MCF 10A (cell line): Measurements from ENCODE around the gene ACSS2. TPM values are rescaled to one million over a fixed set of nuclear protein-coding genes. Genes with fewer than 3 reads are reported as not detected.

Experiments
- Bru-seq: library from RNA; stranded (reverse); fragments of 400-500 nt; gene quantifications from one replicate; lab custom pipeline; 2021; lab: Mats Ljungman, UMichigan
- BruChase-seq, 2 experiments: library from RNA; stranded (reverse); fragments of 400-500 nt; gene quantifications; one replicate each; lab custom pipeline; 2021; lab: Mats Ljungman, UMichigan
- BruUV-seq: library from RNA; stranded (reverse); fragments of 400-500 nt; replicated peaks from 2 replicates; lab custom pipeline; 2021; lab: Mats Ljungman, UMichigan
- CTCF ChIA-PET: fragments of 300-600 bp; sonication (Branson Sonifier 250); formaldehyde crosslinking; extraction: SDS; loops from one replicate; lab custom pipeline; 2021; ENCODE audit warnings: antibody characterized with exemption, inconsistent platforms; lab: Yijun Ruan, JAX
- POLR2A ChIA-PET: fragments of 300-600, 350-650 bp; sonication (Branson Sonifier 250); formaldehyde crosslinking; extraction: SDS; loops from one replicate; lab custom pipeline; 2020; ENCODE audit warnings: antibody characterized with exemption, inconsistent platforms; lab: Yijun Ruan, JAX
- DNase-seq: peaks from one replicate; pipeline ENCODE4 v3.0.0-alpha.2; 2018; ENCODE audit not compliant: unreplicated experiment
- H3K27ac Mint-ChIP-seq: one replicate; pipeline ENCODE4 v1.8.0; 2022; ENCODE audit warnings: mild to moderate bottlenecking, low read depth, mixed read lengths; ENCODE audit not compliant: unreplicated experiment
- H3K27me3 Mint-ChIP-seq: one replicate; pipeline ENCODE4 v1.8.0; 2022; ENCODE audit warnings: mixed read lengths; ENCODE audit not compliant: insufficient read depth, unreplicated experiment
- H3K36me3 Mint-ChIP-seq: one replicate; pipeline ENCODE4 v1.8.0; 2022; ENCODE audit warnings: mild to moderate bottlenecking, moderate library complexity, mixed read lengths; ENCODE audit not compliant: insufficient read depth, unreplicated experiment
- H3K4me1 Mint-ChIP-seq: one replicate; pipeline ENCODE4 v1.8.0; 2022; ENCODE audit warnings: mixed read lengths; ENCODE audit not compliant: insufficient read depth, unreplicated experiment
- H3K4me3 Mint-ChIP-seq: one replicate; pipeline ENCODE4 v1.8.0; 2022; ENCODE audit warnings: mild to moderate bottlenecking, moderate library complexity, mixed read lengths; ENCODE audit not compliant: unreplicated experiment
- H3K9me3 Mint-ChIP-seq: one replicate; pipeline ENCODE4 v1.8.0; 2022; ENCODE audit warnings: mixed read lengths; ENCODE audit not compliant: unreplicated experiment
- CTCF ChIP-seq: fragments of 200-600 bp; IDR thresholded peaks from one replicate; pipeline ENCODE4 v1.8.0; 2022; ENCODE audit warnings: antibody characterized with exemption, mild to moderate bottlenecking; ENCODE audit not compliant: unreplicated experiment
- intact Hi-C: fragments of 100-400 bp; cut with micrococcal nuclease; formaldehyde crosslinking; loops from 2 replicates; pipeline ENCODE4 v1.14.1; 2022
- long read RNA-seq: library from polyadenylated mRNA; stranded (forward); transcript quantifications from one replicate; pipeline ENCODE4 v2.0.0, GENCODE V29; 2022
- total RNA-seq: library from RNA; stranded (reverse); gene quantifications from 2 replicates; pipeline ENCODE4 v1.2.3, GENCODE V29; 2022

Gene ACSS2
- total RNA-seq: 36.6 and 42.0 TPM in 2 replicates
- Bru-seq, nascent RNA: percentile 64 among the genes with signal in this experiment
- BruChase-seq, experiment 1, labeled RNA remaining after a 6-hour chase: percentile 78 among the genes with signal in this experiment
- percentile 76 among the genes with signal in this experiment for BruChase-seq, experiment 2, labeled RNA remaining after a 2-hour chase
- long read RNA-seq, transcript ACSS2-202 (18 exons, 3,065 nt): major isoform, 59 of 80 reads
- long read RNA-seq, partial matches to known transcripts: 5 of 80 reads
- long read RNA-seq, other reads (novel, unspliced or antisense): 16 of 80 reads

GRCh38 chr20:34876406-34877282 is at the start of gene ACSS2:
TSS of gene ACSS2 (plus strand) at chr20:34876612. CDS start at chr20:34876646, 34 bp downstream.
- TF ChIP-seq CTCF: no peak
- Mint-ChIP-seq H3K9me3 (no peaks in the 10 kb centered on the region), H3K4me1 (peaks cover 53% of the 10 kb centered on the region), H3K27me3 (no peaks in the 10 kb centered on the region), H3K4me3 (peak within 1 kb of the TSS; percentile 99), H3K27ac (peak within 1 kb of the TSS; percentile 91), H3K36me3 (no peaks in the 10 kb centered on the region)
- no peak for DNase-seq
- intact Hi-C loops: loop anchor here (2.0 kb wide), 1 partner anchor 324 kb away; no protein-coding TSS in a partner anchor
- POLR2A ChIA-PET: interaction anchor here (0.6 to 4.8 kb wide), 39 partner anchors 10 to 430 kb away, joined by 3 to 116 read pairs (median 5); partner anchors contain the start of genes DYNLRB1, EDEM2, GSS and MYH7B
- CTCF ChIA-PET: interaction anchor here (0.6 to 10.5 kb wide), 18 partner anchors 12 to 559 kb away, joined by 3 to 279 read pairs (median 6); partner anchors contain the start of genes GSS, MYH7B and TRPC4AP
- BruUV-seq: no TSS peak

- BruUV-seq: no TSS peak
- H3K4me3 Mint-ChIP-seq: no peak overlapping the region
- H3K27me3 Mint-ChIP-seq: peaks cover 50% of the 10 kb centered on the region
- intact Hi-C loops: no loop called here
- H3K27ac Mint-ChIP-seq: no peak overlapping the region
- H3K9me3 Mint-ChIP-seq: no peaks in the 10 kb centered on the region
- CTCF ChIA-PET: interaction anchor here (2.5 kb wide), 1 partner anchor 127 kb away, joined by 8 read pairs; the partner anchor contains the start of genes GSS and MYH7B
- DNase-seq: no peak
- no peaks in the 10 kb centered on the region for H3K36me3 Mint-ChIP-seq
- no peak for TF ChIP-seq CTCF
- peaks cover 5% of the 10 kb centered on the region for H3K4me1 Mint-ChIP-seq
- POLR2A ChIA-PET: interaction anchor here (1.0 to 1.4 kb wide), 2 partner anchors 47 to 318 kb away, joined by 3 read pairs; partner anchors contain the start of gene EDEM2
Observed at GRCh38 chr20:34829191-34829590, 47.2 kb upstream of the ACSS2 start.

- Mint-ChIP-seq H3K36me3 (no peaks in the 10 kb centered on the region), H3K4me3 (no peak overlapping the region), H3K27me3 (peaks cover 55% of the 10 kb centered on the region), H3K4me1 (no peaks in the 10 kb centered on the region), H3K9me3 (no peaks in the 10 kb centered on the region), H3K27ac (no peak overlapping the region)
- intact Hi-C loops: loop anchor here (5.0 kb wide), 1 partner anchor 125 kb away; the partner anchor contains the start of genes GSS and MYH7B
- TF ChIP-seq CTCF: no peak
- ChIA-PET CTCF (interaction anchor here (0.7 to 2.0 kb wide), 7 partner anchors 51 to 1116 kb away, joined by 3 to 7 read pairs (median 3); no protein-coding TSS in a partner anchor), POLR2A (no interaction called here)
- BruUV-seq: no TSS peak
- DNase-seq: no peak
Observed at GRCh38 chr20:34831936-34832335, 44.5 kb upstream of the ACSS2 start.
